H1 (cell line): Measurements from ENCODE around the gene HTR2C. TPM values are rescaled to one million over a fixed set of nuclear protein-coding genes. Genes with fewer than 3 reads are reported as not detected.

Source experiments
- ASH2L ChIP-seq: fragments of 200-600, 300-600 bp; sonication (generic); IDR thresholded peaks from one replicate; pipeline ENCODE4 v1.7.1; 2017; ENCODE audit warnings: low read length
- BCL11A ChIP-seq, 2 experiments: IDR thresholded peaks; one replicate each; pipeline ENCODE4 v1.6.1; 2011; ENCODE audit warnings: low read depth in 2 of 2, low read length in 2 of 2, mild to moderate bottlenecking in 2 of 2
- CEBPB ChIP-seq: IDR thresholded peaks from 2 replicates; pipeline ENCODE4 v1.6.1; 2012; ENCODE audit warnings: low read depth, low read length
- CHD7 ChIP-seq: fragments of 300-600 bp; sonication (generic); IDR thresholded peaks from 2 replicates; pipeline ENCODE4 v1.7.1; 2012; ENCODE audit warnings: low read length, moderate library complexity, mild to moderate bottlenecking, inconsistent platforms; ENCODE audit not compliant: insufficient replicate concordance
- E2F6 ChIP-seq: IDR thresholded peaks from 2 replicates; pipeline ENCODE4 v1.6.1; 2012; ENCODE audit warnings: inconsistent platforms
- EGR1 ChIP-seq: IDR thresholded peaks from 2 replicates; pipeline ENCODE4 v1.6.1; 2011; ENCODE audit warnings: low read depth, low read length, borderline replicate concordance
- GABPA ChIP-seq: IDR thresholded peaks from 2 replicates; pipeline ENCODE4 v1.6.1; 2011; ENCODE audit warnings: mild to moderate bottlenecking, low read length, moderate library complexity, borderline replicate concordance; ENCODE audit not compliant: insufficient read depth
- JUND ChIP-seq: IDR thresholded peaks from 2 replicates; pipeline ENCODE4 v1.6.1; 2011; ENCODE audit warnings: mild to moderate bottlenecking, improper control_type of control experiment, low read length
- MAFK ChIP-seq: IDR thresholded peaks from 2 replicates; pipeline ENCODE4 v1.6.1; 2012; ENCODE audit warnings: low read depth, mild to moderate bottlenecking, improper control_type of control experiment, low read length
- POLR2AphosphoS5 ChIP-seq: IDR thresholded peaks from 2 replicates; pipeline ENCODE4 v1.6.1; 2011; ENCODE audit warnings: low read depth, low read length
- RXRA ChIP-seq: IDR thresholded peaks from 2 replicates; pipeline ENCODE4 v1.6.1; 2011; ENCODE audit warnings: low read depth, mild to moderate bottlenecking, low read length, moderate library complexity; ENCODE audit not compliant: insufficient read depth
- SIX5 ChIP-seq: IDR thresholded peaks from 2 replicates; pipeline ENCODE4 v1.6.1; 2011; ENCODE audit warnings: mild to moderate bottlenecking, low read depth, low read length
- SP2 ChIP-seq: IDR thresholded peaks from 2 replicates; pipeline ENCODE4 v1.6.1; 2012; ENCODE audit warnings: mild to moderate bottlenecking, low read length, inconsistent platforms
- polyA plus RNA-seq, 7 experiments: library from polyadenylated mRNA; depleted of rRNA in 3 of 7; stranded (reverse) in 5 of 7; unstranded in 2 of 7; fragments of >200 nt in 5 of 7; fragments of 200-250 nt in 2 of 7; gene quantifications; 1 replicate in 5 of 7; 2 replicates in 1 of 7; 4 replicates in 1 of 7; pipeline versions ENCODE4 v1.2.1 to v1.2.3, GENCODE V29; 2011 to 2013; ENCODE audit warnings: missing spikeins in 2 of 7, mixed read lengths in 2 of 7
- total RNA-seq: library from RNA; stranded (reverse); fragmentation: NEBNext Ultra II Directional; extraction: Animal tissue kit (Norgen Biotek cat#: 25700); gene quantifications from 2 replicates; pipeline ENCODE4 v1.2.1, GENCODE V29; 2021

HTR2C gene
- total and polyA plus RNA-seq, 2 of the 8 experiments (the other 6 are each of a cell fraction or from before 2014, with no cell fraction given): 1.7 to 2.0 TPM

- no peak for TF ChIP-seq CHD7
- TF ChIP-seq EGR1: no peak
- no peak for TF ChIP-seq JUND
- TF ChIP-seq MAFK: no peak
- no peak for TF ChIP-seq CEBPB
- no peak for TF ChIP-seq ASH2L
- no peak for TF ChIP-seq SP2
- TF ChIP-seq RXRA: no peak
- no peak for TF ChIP-seq SIX5
- TF ChIP-seq E2F6: no peak
- TF ChIP-seq BCL11A (IDR thresholded peaks at IDR 0.05; ENCODE audit: low read depth in 2 of 2, low read length in 2 of 2): no peak
- no peak for TF ChIP-seq GABPA
- no peak for TF ChIP-seq POLR2AphosphoS5
Measured at GRCh38 chrX:114798907-114799306, 215.0 kb downstream of the HTR2C start (continued).
